Thyroid gland (tissue), 4 donors: ENCODE measurements around the gene RGS19. TPM values are rescaled to one million over a fixed set of nuclear protein-coding genes. Genes with fewer than 3 reads are reported as not detected.

Source experiments
- DNase-seq, 2 donors: peaks; one replicate each; pipeline ENCODE4 v3.0.0-alpha.2; 2019
- H3K27ac ChIP-seq, 3 donors: fragments of 200-600 bp; sonication (generic); 1 replicate in 2 of 3; 2 replicates in 1 of 3; pipeline ENCODE4 v1.5.1; 2016 to 2019; ENCODE audit warnings: mild to moderate bottlenecking in 1 of 3, moderate library complexity in 1 of 3
- H3K27me3 ChIP-seq: fragments of 200-600 bp; sonication (generic); one replicate; pipeline ENCODE4 v1.5.1; 2019
- H3K36me3 ChIP-seq, 2 donors: fragments of 200-600 bp; sonication (generic); one replicate each; pipeline ENCODE4 v1.5.1; 2016 to 2019
- H3K4me1 ChIP-seq, 2 donors: fragments of 200-600 bp; sonication (generic); one replicate each; pipeline ENCODE4 v1.5.1; 2017 to 2019
- H3K4me3 ChIP-seq, 3 donors: fragments of 200-600 bp; sonication (generic); replicated peaks in 1 of 3; 1 replicate in 2 of 3; 2 replicates in 1 of 3; pipeline ENCODE4 v1.5.1; 2016; ENCODE audit warnings: mild to moderate bottlenecking in 1 of 3
- H3K9me3 ChIP-seq: fragments of 200-600 bp; sonication (generic); one replicate; pipeline ENCODE4 v1.5.1; 2017
- POLR2A ChIP-seq, 2 donors: fragments of 450-650 bp; IDR thresholded peaks; one replicate each; pipeline ENCODE4 v1.6.1; 2017; ENCODE audit warnings: antibody characterized with exemption in 2 of 2, mild to moderate bottlenecking in 2 of 2, moderate library complexity in 1 of 2
- WGBS, 2 donors: methylation state at CpG; one replicate each; pipeline ENCODE4 v1.1.5; 2017; 5-methylcytosine and 5-hydroxymethylcytosine counted together
- intact Hi-C: fragments of 100-400 bp; cut with DNase I; formaldehyde crosslinking; loops from one replicate; pipeline ENCODE4 v1.15.1; 2023
- total RNA-seq, 4 donors: library from RNA; depleted of rRNA; stranded (reverse); fragments of >200 nt; gene quantifications; one replicate each; pipeline ENCODE4 v1.2.3, GENCODE V29; 2016
- TF ChIP-seq, protein P1 (sequence below), 6 experiments: fragments of 200-600 bp in 3 of 6; fragments of 450-650 bp in 3 of 6; sonication (generic) in 3 of 6; IDR thresholded peaks; one replicate each; pipeline ENCODE4 v1.5.1; 2016 to 2019; ENCODE audit warnings: antibody characterized with exemption in 6 of 6, mild to moderate bottlenecking in 2 of 6, inconsistent platforms in 1 of 6, moderate library complexity in 1 of 6

RGS19 gene
- total RNA-seq, 4 donors from 2014 or later = 10.5 to 17.2 (median 13.4) TPM

DNA sequence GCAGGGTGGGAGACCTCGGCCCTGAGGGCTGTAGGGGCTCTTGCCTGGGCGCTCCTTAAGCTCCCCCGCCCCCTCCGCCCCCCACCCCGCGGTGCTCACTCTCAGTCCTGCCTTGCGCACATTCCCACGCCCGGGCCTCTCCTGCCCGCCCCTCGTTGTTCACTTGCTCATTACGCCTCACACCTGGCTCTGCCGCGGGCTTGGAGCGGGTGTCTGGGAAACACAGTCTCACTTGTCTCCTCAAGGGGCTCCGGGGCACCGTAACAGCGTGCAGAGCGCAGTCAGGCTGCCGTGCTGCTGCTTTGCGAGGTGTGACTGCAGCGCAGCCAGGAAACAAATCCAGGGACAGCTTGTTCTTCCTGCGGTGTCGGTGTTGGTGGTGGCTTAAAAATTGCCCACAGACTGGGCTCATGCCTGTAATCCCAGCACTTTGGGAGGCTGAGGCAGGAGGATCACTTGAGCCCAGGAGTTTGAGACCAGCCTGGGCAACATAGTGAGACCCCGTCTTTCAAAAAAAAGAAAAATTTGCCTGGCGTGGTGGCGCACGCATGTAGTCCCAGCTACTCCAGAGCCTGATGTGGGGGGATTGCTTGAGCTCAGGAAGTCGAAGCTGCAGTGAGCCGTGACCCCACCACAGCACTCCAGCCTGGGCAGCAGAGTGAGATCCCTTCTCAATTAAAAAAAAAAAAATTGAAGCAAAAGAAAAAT lies 23.5 kb upstream of the RGS19 start:
- intact Hi-C loops = no loop called here
- peak; percentile 75 to 77 for DNase-seq
- Histone ChIP-seq H3K27ac (no peak overlapping the region), H3K36me3 (no peaks in the 10 kb centered on the region), H3K9me3 (no peaks in the 10 kb centered on the region), H3K27me3 (no peaks in the 10 kb centered on the region), H3K4me3 (peak overlapping the region in 1 of 3 donors; percentile 17), H3K4me1 (peaks cover 11% of the 10 kb centered on the region in 2 donors)
- TF ChIP-seq, protein P1, sequence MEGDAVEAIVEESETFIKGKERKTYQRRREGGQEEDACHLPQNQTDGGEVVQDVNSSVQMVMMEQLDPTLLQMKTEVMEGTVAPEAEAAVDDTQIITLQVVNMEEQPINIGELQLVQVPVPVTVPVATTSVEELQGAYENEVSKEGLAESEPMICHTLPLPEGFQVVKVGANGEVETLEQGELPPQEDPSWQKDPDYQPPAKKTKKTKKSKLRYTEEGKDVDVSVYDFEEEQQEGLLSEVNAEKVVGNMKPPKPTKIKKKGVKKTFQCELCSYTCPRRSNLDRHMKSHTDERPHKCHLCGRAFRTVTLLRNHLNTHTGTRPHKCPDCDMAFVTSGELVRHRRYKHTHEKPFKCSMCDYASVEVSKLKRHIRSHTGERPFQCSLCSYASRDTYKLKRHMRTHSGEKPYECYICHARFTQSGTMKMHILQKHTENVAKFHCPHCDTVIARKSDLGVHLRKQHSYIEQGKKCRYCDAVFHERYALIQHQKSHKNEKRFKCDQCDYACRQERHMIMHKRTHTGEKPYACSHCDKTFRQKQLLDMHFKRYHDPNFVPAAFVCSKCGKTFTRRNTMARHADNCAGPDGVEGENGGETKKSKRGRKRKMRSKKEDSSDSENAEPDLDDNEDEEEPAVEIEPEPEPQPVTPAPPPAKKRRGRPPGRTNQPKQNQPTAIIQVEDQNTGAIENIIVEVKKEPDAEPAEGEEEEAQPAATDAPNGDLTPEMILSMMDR (IDR thresholded peaks at IDR 0.05) = no peak
- no peak for TF ChIP-seq POLR2A (IDR thresholded peaks at IDR 0.05)
- WGBS, 2 donors = 29 to 81% methylated on average over 6 to 17 of the region's 30 CpGs

DNA sequence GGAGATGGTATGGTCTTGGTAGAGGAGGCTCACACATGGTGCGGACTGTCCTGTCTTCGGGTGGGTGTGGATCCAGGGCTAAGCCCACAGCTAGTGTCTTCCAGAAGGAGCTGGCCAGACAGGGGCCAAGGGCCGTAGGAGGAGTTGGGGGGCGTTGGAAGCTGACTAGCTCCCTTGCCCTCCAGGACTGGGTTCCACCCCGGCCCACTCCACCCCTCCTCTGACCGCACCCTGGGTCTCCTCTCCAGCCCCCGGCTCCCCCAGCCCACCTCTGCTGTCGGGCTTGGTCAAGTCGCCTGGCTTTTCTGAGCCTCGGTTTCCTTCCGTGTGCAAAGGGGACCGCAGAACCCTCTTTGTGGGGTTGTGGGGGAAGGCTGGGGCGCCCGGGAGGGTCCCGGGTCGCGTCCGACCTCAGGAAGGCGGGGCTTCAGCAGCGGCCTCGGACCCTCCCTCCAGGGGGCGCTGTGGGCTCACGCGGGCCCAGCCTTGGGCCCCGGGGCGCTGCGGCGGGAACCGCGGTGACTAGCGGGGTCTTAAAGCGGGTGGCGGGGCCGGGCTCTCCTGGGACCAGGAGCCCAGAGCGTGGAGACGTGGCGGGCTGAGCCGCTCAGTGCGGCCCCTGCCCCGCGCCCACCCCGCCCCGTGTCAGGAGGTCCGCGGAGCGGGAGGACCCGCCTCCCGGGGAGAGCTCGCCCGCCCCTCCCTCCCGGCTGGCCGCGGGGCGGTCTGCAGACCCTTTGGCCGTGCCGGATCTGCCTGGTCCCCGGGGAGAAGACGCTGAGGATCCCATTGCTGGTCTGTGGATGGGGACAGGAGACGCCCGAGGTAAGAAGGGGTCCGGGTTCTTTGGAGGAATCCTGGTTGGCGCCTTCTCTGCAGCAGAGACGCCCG lies 22.7 kb upstream of the RGS19 start:
- DNase-seq = peak; percentile 25 to 40
- H3K27me3 ChIP-seq = no peaks in the 10 kb centered on the region

DNA sequence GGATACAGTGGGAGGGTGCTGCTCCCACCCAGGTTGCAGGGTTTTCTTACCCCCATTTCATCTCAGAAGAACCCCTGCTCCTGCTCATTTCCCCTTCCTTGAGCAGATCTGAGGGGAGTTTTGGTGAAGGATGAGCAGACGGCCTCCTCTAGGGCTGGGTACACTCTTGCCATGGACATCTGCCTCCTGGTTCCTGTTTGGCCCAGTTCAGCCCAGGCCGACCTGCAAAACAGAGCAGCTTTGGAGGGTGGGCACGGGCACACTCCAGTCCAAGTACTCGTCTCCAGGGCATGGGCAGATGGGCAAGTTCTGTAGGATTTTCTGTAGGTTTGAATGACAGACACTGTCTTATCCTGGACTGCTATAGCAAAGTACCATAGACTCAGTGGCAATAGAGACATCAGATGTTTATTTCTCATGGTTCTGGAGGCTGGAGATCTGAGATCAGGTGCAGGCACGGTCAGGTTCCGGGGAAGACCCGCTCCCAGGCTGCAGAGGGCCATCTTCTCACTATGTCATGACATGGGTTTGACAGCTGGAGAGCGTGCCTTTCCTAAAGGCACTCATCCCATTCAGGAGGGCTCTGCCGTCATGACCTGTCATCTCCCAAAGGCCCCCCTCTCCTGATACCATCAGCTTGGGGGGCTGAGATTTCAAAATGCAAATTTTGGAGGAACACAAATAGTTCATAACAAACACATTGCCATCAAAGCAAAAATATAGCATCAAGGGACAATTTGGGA lies 21.8 kb upstream of the RGS19 start:
- H3K27ac ChIP-seq = no peak overlapping the region
- TF ChIP-seq, protein P1 (IDR thresholded peaks at IDR 0.05) = no peak
- WGBS, 2 donors = 86 to 96% methylated on average over 9 of the region's 9 CpGs
- no peaks in the 10 kb centered on the region for H3K9me3 ChIP-seq
- peaks cover 11% of the 10 kb centered on the region in 2 donors for H3K4me1 ChIP-seq
- DNase-seq = no peak
- H3K4me3 ChIP-seq = no peak overlapping the region
- intact Hi-C loops = no loop called here
- H3K36me3 ChIP-seq = no peaks in the 10 kb centered on the region
- H3K27me3 ChIP-seq = no peaks in the 10 kb centered on the region

More for the DNA sequence above, 22.7 kb upstream of the RGS19 start:
- H3K4me1 ChIP-seq = peaks cover 11% of the 10 kb centered on the region in 2 donors
- no peaks in the 10 kb centered on the region for H3K36me3 ChIP-seq
- WGBS, 2 donors = 23 to 43% methylated on average over 11 of the region's 64 CpGs
- no peak overlapping the region for H3K27ac ChIP-seq
- peak overlapping the region in 1 of 3 donors; percentile 17 for H3K4me3 ChIP-seq
- no peak for TF ChIP-seq POLR2A (IDR thresholded peaks at IDR 0.05)
- TF ChIP-seq, protein P1 (IDR thresholded peaks at IDR 0.05) = peak; percentile 12 to 65 (median 50)
- H3K9me3 ChIP-seq = no peaks in the 10 kb centered on the region
- intact Hi-C loops = no loop called here

DNA sequence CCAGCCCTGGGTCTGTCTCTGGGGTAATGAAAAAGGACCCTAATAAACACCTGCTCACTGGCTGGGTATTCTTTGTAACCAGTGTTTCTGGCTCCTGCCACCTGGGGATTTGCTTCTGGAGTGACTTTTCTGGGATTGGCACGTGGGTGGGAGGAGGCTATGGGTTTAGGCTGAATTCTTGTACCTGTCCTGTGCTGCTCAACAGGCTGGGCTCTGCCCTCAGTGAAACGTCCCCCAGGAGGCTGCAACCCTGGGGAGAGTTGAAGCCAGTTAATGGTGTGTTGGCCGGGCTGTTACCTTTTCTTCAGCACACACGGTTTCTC lies 21.2 kb upstream of the RGS19 start:
- WGBS, 2 donors = 69 to 72% methylated on average over 3 to 4 of the region's 4 CpGs
- Histone ChIP-seq H3K27me3 (no peaks in the 10 kb centered on the region), H3K36me3 (no peaks in the 10 kb centered on the region), H3K4me3 (no peak overlapping the region), H3K9me3 (no peaks in the 10 kb centered on the region), H3K4me1 (peaks cover 11% of the 10 kb centered on the region in 2 donors), H3K27ac (no peak overlapping the region)
- no peak for TF ChIP-seq POLR2A (IDR thresholded peaks at IDR 0.05)
- TF ChIP-seq, protein P1 (IDR thresholded peaks at IDR 0.05) = no peak
- DNase-seq = no peak
- intact Hi-C loops = no loop called here
